ENCODE measurements around the gene PTPRF. TPM values are rescaled to one million over a fixed set of nuclear protein-coding genes. Genes with fewer than 3 reads are reported as not detected.
A peak's percentile ranks its signal among the peaks of the same experiment; 100 is the strongest.
"Not testable (repeated sequence)": the region's sequence is repeated elsewhere in the genome, so short reads cannot be mapped to it uniquely, and the experiment has no call there.

The PTPRF gene
- polyA plus RNA-seq, 3 donors, result 228 to 244 (median 233) TPM

- not testable (repeated sequence) for DNase-seq
Measured at GRCh38 chr1:43549394-43549793, 18.7 kb downstream of the PTPRF start.

DNA sequence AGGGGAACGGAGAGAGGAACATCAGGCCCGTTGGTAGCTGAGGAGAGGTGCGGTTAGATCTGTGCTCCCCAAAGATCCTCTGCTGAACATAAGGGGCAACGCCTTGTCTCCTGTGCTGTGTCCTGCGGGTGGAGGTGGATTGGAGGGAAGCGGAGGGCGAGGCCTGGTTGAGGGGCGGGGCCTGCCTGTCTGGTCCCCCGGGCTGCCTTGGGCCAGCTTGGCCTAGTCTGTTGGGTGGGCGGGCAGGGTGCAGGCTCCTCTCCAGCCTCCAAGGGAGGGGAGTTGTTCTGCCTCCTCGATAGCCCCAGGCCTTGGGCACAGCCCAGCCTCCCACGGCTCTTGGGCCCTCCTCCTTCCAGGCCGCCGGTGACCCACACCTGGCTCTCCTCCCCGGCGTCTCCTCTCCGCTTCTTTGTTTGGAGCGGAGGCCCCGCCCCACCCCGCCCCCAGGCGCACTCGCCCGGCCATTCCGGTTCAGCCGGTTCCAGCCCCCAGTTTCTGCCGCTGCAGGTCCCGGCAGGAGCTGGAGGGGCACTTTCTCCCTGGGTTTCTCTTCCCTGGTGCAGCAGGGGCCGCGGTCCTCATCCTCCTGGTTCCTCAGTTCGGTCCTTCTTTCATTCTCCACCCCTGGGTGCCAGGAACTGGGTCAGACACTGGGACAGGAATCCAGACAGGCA is 19.4 kb downstream of the PTPRF start:
- peak; percentile 84 for DNase-seq

DNA sequence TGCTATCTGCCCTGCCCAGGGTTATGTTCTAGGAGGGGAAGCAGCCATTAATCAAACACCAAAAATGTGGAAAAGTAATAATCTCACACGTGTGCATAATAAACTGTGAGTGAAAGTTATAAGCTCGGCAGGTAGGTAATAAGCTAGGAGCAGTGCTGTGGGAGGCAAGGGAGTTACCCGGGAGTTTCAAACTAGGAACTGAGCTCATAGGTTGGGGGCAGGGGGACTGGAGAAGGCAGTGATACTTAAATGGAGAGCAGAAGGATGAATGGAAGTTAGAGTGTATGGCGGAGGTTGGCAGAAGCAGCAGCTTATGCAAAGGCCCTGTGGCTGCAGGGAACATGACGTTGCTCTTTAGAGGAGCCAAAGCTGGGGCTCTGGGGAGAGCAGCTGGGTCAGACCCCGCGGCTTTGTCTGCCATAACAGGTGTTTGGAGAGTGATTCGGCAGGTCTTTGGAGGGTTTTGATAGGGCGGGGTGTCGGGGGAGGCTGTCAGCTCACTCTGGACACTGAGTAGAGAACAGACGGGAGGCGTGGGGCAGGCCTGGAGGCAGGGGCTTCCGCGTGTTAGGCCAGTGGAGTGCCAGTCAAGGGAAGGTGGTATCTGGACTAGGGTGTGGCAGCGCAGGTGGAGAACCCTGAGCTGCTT is 20.0 kb downstream of the PTPRF start:
- DNase-seq, result no peak

DNA sequence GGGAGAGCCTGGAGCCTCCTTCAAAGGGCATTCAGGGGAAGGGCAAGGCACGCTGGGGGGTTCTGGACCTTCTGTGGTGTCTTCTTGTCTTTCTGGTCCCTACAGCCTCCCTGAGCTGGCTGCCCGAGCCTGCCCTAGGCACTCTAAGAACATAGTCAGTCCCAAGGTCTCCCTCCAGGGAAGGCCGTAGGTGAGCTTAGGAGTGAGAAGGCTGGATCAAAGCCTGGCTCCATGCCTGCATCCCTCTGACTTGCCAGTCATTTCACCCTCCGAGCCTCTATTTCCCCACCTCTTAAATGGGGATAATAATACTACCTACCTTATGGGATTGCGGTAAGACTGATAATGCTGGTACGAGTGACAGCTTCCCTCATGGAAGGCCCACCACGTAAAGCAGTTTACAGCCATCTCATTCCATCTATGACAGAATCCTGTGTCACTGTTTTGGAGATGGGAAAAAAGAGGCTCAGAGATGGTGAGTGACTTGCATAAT is 20.8 kb downstream of the PTPRF start:
- no peak for DNase-seq

- DNase-seq, result no peak
Measured at GRCh38 chr1:43552059-43552742, 21.5 kb downstream of the PTPRF start.

DNA sequence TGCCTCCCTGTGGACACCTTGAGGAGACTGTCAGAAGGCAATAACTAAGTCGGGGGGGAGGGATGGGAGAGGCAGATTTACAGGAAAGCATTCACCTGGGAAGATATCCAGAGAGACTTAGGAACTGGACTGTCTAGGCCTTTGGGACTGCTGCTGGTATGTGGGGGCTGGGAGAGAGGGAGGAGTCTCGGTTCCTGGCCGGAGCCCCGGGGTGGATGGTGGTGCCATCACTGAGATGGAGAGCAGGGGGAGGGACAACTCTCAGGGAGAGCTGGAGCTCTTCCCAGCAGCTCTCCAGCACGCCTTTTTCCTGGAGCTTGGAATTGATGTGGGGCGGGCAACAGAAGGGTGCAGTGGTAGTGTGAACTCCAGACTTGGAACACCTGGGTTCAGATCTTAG is 22.1 kb downstream of the PTPRF start:
- no peak for DNase-seq

DNA sequence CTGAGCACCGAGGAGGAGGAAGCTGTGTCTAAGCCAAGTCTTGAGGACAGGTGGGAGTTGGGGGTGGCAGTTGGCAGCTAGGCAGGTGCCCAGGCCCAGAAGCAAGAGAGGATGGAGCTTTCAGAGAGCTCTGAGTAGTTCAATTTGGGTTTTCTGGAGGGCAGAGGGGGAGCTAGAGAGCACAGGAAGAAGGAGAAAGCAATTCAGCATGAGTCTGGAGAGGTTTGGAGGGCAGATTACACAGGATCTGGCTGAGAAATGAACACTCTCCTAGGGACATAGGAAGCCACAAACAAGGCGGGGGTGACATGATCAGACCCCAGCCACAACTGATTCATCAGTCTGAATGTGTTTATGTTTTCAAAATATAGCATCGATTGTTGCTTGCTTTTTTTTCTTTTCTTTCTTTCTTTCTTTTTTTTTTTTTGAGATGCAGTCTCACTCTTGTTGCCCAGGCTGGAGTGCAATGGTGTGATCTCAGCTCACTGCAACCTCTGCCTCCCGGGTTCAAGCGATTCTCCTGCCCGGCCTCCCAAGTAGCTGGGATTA is 23.8 kb downstream of the PTPRF start:
- DNase-seq, result no peak

DNA sequence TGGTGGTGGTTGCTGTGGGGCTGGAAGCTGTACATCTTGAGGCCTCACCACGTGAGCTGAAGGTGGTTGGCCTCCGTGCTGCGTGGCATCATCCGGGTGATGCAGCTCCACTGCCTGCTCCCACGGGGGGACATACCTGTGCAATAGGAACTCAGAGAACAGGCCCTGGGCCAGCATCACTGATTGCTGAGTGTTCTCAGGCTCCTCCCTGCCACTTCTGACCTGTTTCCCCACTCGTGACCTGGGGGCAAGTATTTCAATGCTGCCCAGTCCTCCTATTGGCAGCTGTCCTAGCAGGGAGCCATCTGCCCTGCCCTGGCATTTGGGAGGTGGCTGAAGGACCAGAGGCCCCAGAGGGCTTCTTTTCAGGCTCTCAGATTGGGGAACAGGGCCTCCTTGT is 26.1 kb downstream of the PTPRF start:
- no peak for DNase-seq

DNA sequence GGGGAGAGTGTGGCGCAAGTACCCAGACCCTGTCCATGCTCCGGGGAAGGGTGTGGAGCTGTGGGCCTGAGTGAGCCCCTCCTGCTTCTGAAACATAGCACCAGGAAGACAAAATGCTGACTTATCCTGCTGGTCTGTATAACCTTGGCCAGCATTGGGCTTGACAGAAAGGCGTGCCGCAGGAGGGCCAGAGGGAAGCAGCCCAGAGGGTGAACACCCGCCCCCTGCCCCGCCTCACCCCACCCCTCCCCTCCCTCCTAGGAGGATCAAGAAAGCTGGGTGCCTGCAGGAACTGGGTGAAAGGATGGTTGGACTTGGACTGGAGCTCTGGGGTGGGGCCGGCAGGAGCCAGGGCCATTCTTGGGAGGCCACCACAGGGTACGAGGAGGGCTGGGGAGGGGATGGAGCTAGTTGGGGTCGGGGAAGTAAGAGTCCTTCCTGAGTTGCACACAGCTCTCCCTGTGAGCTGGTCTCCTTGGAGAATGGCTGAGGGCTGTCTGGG is 27.1 kb downstream of the PTPRF start:
- DNase-seq, result no peak

DNA sequence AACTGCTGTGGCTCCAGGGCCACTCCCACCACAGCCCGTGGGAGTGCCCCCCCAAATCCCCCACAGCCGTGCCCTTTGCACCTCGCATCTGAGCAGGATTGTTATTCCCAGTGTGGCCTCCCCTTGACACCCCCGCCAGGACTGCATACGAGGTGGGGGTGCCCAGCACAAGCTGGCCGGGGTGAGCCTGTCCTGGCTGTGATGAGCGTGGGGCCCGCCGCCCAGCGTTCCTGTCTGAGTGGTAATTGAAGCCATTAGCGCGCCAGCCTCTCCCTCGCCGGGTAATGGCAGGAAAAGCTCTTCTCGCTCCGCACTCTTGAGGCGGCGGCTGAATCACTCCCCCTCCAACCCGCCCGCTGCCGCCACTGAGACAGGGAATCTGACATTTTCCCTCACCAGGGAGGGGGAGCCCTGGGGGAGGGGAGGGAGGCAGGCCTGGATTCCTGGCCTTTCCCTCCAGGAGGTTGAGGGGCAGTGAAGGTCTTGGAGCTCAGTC is 27.7 kb downstream of the PTPRF start:
- DNase-seq, result peak; percentile 75

DNA sequence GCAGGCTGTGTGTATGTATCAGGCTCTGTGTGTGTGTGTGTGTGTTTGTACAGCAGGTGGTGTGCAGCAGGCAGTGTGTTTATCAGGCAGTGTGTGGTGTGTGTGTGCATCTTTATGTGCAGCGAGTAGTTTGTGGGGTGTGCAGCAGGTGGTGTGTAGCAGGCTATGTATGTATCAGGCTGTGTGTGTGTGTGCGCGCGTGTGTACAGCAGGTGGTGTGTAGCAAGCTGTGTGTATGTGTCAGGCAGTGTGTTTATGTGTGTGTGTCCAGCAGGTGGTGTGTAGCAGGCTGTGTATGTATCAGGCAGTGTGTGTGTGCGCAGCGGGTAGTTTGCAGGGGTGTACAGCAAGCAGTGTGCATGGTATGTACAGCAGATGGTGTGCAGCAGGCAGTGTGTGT is 29.0 kb downstream of the PTPRF start:
- DNase-seq, result no peak

DNA sequence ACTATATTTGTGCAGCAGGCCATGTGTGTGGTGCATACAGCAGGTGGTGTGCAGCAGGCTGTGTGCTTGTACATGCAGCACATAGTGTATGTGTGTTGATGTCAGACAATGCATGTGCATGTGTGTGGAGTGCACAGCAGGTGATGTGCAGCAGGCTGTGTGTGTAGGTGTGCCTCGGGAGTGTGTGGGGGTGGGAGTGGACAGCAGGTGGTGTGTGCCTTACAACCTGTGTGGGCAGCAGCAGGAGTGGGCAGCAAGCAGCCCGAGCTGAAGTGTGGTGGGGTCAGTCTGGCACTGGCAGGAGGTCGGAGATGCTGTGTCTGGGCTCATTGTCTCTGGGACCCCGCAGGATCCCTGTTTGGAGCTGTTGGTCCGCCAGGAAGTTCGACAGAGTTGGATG is 29.6 kb downstream of the PTPRF start:
- DNase-seq, result no peak

- peak; percentile 85 for DNase-seq
Measured at GRCh38 chr1:43563876-43564539, 33.3 kb downstream of the PTPRF start.

- DNase-seq, result no peak
Measured at GRCh38 chr1:43564551-43565348, 34.1 kb downstream of the PTPRF start.

DNA sequence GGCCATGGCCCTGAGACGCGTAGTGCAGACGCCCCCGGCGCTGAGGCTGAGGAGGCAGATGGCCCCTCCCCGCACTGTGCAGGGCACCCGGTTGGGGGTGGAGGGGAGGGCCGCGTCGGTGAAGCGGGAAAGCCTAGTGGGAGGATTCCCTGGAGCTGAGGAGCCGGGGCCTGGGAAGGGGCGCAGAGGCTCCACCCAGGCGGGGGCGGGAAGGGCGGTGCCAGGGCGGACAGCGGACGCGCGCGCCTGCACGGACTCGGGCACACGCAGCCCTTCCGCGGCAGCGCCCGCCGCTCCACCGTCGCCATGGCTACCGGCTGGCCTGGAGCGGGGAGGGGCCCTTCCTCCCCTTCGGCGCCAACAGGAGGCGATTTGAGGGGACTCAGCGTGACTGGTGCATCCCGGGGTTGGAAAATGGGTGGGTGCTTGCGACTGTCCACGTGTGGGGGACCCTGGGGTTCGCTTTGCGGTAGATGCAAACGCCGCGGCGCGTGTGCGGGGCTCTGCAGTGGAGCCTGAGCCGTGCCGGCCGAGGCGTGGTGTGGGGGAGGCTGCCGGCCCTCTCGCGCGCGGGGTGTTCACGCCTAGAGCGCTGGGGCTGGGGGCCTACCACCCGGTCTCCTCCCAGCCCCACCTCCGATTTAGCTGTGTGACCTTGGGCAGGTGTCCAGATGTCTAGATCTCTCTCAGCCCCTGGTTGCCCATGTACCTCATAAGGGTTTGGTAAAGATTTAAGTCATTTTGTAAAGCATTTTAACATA is 35.1 kb downstream of the PTPRF start:
- DNase-seq, result peak; percentile 79

DNA sequence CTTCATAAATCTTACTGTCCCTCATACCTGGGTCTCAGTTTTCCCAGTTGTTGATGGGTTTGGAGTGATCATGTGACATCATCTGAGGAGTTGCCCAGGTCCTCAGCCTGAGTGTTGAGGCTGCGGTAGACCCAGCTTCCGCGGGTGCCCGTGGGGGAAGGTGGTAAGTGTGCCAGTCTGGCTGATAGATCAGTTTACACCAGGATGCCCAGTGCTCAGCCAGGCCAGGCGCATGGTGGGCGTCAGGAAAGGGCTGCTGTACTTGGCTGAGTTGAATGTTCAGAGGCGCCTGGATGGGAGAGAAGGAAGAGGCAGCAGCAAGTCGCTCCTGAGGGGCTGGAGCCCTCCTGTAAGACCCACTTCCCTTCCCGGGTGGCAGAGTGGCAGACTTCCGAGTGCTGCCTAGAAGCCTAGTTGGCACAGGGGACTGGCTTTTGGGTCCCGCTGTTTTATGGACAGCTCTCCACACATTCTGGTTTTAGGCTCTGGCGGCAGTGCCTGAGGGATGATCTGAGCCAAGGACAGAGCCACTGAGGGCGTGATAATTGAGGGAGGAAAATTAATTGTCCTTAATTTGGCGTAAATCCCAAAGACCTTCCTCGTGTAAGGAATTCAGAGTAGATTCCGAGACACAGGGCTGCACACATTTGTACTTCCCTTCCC is 35.8 kb downstream of the PTPRF start:
- no peak for DNase-seq

DNA sequence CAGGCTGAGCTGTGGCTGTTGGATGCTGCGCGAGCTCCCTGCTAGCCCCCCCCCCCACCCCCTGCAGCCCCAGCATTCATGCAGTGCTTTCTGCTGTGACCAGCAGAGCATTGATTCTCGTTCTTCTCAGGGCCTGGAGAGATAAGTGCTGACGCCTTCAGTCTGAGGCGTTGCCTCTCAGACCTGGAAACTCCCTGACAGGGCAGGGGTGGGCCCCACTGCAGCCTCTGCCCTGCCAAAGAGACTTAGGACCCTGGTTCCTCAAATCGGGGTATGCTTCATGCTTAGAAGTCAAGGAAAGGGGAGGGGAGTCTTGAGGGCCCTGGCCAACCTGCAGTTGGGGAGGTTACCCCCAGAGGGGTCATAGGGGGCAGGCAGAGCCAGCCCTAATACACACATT is 38.5 kb downstream of the PTPRF start:
- no peak for DNase-seq

GRCh38 chr1:43570277-43570676 is 39.6 kb downstream of the PTPRF start:
- no peak for DNase-seq

- DNase-seq, result no peak
Measured at GRCh38 chr1:43570715-43571114, 40.0 kb downstream of the PTPRF start.

GRCh38 chr1:43572084-43572483 is 41.4 kb downstream of the PTPRF start:
- DNase-seq, result no peak

All from renal pelvis (tissue), 4 donors.